AG10803 (cell line): ENCODE measurements around the gene INHBA.

Experiments used
- DNase-seq: peaks from one replicate; pipeline ENCODE4 v3.0.0; 2010; ENCODE audit warnings: low read depth
- H3K4me3 ChIP-seq: 2 replicates; pipeline ENCODE4 v1.5.1; 2011; ENCODE audit warnings: mild to moderate bottlenecking, low read length, control low read depth
- TF ChIP-seq, protein P1 (sequence below): conservative IDR thresholded peaks from 2 replicates; pipeline ENCODE4 v1.5.1; 2011; ENCODE audit warnings: mild to moderate bottlenecking, low read length, control low read depth, inconsistent platforms

Gene INHBA

DNA sequence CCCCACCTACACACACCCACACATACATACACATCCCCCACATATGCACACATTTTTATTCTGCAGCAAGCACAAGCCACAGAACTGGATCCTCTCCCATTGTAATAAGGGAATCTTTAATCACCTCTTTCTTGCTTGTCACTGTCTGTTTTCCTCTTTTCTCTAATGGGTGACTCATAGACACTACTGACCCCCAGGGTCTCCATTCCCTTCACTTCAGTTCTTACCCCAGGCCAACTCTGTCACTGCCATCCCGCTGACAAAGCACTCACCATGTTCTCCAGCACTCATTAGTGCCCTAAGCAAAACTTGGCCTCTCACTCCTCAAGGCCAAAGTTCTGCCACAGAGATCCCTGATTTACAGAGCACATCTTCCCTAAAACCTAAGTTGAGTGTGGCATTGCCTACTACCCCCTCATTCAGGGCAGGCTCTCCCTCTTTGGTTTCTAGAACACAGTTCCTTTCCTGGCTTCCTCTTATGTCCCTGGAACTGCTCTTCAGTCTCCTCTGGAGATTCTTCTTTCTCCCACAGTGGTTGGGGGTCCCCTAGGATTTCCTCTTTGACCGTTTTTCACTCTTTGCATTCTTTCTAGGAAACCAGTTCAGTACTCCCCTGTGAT lies 39.6 kb upstream of the INHBA start:
- TF ChIP-seq, protein P1, sequence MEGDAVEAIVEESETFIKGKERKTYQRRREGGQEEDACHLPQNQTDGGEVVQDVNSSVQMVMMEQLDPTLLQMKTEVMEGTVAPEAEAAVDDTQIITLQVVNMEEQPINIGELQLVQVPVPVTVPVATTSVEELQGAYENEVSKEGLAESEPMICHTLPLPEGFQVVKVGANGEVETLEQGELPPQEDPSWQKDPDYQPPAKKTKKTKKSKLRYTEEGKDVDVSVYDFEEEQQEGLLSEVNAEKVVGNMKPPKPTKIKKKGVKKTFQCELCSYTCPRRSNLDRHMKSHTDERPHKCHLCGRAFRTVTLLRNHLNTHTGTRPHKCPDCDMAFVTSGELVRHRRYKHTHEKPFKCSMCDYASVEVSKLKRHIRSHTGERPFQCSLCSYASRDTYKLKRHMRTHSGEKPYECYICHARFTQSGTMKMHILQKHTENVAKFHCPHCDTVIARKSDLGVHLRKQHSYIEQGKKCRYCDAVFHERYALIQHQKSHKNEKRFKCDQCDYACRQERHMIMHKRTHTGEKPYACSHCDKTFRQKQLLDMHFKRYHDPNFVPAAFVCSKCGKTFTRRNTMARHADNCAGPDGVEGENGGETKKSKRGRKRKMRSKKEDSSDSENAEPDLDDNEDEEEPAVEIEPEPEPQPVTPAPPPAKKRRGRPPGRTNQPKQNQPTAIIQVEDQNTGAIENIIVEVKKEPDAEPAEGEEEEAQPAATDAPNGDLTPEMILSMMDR, result no peak
- H3K4me3 ChIP-seq, result no peak overlapping the region
- no peak for DNase-seq

DNA sequence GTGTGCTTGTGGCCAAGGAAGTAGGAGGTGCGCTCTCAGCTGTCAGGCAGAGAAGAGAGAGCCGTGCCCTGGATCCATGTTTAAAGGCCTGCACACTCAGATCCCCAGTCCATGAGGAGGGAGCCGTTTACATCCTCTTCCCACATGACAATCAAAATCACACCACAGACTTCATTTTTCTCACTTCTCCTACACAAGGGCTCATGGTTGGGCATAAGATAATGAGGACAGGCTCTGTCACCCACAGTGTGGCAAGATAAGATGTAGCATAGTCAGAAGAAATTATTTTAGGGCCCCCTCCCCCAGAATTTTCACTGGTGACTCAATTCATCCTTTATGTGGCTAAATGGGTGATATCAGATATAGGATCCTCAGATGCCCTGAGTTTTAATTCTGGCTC lies 35.9 kb upstream of the INHBA start:
- no peak overlapping the region for H3K4me3 ChIP-seq
- no peak for DNase-seq
- TF ChIP-seq, protein P1, result no peak

DNA sequence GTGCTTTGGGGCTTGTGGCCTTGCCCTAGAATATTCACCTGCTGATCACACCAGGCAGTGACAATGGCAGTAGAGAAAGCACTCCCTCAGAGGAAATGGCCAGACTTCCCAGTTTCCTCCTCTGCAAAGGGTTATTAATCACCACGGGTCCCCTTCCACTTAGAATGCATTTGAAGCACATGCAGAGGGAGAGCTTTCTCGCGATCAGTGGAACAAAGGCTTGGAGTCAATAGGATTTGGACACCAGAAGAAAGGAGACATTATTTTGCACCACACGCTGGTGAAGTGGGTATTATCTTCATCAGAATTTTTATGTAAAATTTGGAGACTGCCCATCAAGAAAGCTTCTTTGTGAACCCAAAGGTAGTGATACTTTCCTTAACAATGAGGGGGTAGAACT lies 35.4 kb upstream of the INHBA start:
- TF ChIP-seq, protein P1, result no peak

DNA sequence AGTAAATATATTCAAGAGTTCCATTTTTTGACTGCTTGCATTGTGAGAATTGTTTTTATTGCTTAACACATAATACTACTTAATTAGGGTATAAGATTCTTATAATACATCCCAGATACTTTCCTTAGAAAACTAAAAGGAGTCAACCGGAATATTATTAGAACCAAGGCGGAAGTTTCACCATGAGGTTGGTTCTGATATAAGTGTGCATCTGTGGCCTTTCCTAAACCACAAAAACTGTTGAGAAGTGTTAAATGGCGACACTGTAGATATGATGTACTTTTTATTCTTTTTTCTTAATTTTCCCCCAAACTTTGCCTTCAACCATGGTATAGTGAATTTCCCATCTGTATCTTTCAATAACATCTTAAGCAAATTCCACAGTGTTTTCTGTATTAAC lies 32.3 kb upstream of the INHBA start:
- TF ChIP-seq, protein P1, result no peak
- no peak for DNase-seq
- no peak overlapping the region for H3K4me3 ChIP-seq

More for the DNA sequence above, 35.4 kb upstream of the INHBA start:
- no peak overlapping the region for H3K4me3 ChIP-seq
- no peak for DNase-seq

DNA sequence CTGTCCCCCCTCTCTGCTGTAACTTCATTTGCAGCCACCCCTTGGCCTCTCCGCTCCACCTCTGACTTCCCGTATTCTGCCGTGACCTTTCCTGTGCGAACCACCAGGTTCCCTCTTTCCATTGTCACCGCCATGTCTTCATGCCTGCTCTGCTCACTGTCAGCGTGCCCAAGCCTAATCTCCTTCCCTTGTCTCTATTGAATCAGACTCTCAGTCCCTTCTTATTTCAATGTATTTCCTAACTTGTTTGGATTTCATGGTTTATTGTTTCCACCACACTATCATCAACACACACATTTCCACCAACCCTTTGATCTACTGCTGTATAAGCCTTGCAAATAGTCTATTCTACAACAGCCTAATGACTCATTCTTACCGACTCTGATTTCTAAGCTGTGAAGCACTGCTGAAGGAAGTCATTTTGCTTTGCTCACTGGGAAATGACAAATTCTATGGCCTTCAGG lies 30.0 kb upstream of the INHBA start:
- no peak overlapping the region for H3K4me3 ChIP-seq
- TF ChIP-seq, protein P1, result no peak
- peak; percentile 52 for DNase-seq

DNA sequence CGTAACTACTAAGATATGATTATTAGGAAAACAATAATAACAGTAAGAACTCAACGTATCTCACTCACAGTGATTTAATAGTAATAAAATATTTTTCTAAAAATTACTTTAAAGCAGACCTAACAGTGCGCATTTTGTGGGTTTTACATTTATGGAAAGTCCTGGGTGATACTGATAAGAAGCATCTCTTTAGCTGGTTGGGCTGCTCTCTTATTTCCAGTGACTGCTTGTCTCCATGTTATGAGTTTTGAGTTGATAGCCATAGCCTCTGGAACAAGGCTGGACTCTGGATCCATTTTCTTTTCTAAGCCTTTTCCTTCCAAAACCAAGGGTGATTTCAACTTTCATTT lies 29.5 kb upstream of the INHBA start:
- DNase-seq, result no peak
- TF ChIP-seq, protein P1, result no peak
- no peak overlapping the region for H3K4me3 ChIP-seq

DNA sequence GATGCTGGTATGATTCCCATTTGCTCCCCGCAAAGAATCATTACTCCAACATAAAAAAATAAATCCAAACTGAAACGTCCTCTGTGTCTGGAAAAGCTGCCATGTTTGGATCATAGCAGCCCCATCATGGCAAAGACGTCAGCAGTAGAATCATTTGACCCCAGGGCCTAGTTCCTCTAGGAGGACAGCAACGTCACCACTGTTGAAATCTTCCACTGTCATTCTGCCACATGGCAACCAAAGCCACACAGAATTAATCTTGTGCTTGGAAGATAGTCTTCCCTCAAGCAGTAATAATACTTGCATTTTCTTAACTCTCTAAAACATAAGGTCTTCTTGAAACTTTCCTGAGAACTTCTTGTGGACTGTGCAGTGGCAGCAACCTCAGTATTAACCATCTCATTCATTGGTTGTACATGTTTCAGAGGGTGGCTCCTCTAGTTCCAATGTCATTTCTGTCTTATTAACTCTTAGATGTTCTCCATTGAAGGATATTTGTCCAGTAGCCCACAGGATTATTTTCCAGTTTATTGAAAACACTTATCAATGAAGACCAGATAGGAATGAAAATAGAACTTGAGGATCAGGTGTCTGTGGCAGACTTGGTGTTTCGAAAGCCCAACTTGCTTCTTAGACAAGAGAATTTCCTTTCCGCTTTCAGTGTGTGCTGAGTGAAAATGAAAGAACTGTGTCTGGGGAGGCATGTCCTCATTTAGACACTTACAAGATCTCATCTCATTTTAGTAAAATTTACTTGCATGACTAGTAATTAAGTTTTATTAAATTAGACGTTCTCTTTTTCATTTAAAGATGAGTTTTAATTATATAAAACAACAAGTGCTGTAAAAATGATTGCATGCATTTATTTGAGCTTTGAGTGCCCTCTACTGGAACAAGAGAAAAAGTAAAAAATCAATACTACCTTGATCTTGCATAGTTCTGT lies 28.9 kb upstream of the INHBA start:
- DNase-seq, result peak; percentile 24
- no peak overlapping the region for H3K4me3 ChIP-seq
- TF ChIP-seq, protein P1, result peak; percentile 58
